ENCODE results near the gene WWTR1.

Gene WWTR1

GRCh38 chr3:149657926-149658743 is at the start of gene WWTR1:
WWTR1 (minus strand) TSS chr3:149658025; CDS start chr3:149657306, 719 bp downstream.
- DNase-seq (ENCODE audit: low spot score) = peak; percentile 88

GRCh38 chr3:149706905-149707304 is 49.1 kb upstream of the WWTR1 start:
- DNase-seq (ENCODE audit: low spot score) = peak; percentile 28

- no peak for DNase-seq (ENCODE audit: low spot score)
These were observed 47.6 kb upstream of the WWTR1 start for GRCh38 chr3:149705416-149705815.

DNA sequence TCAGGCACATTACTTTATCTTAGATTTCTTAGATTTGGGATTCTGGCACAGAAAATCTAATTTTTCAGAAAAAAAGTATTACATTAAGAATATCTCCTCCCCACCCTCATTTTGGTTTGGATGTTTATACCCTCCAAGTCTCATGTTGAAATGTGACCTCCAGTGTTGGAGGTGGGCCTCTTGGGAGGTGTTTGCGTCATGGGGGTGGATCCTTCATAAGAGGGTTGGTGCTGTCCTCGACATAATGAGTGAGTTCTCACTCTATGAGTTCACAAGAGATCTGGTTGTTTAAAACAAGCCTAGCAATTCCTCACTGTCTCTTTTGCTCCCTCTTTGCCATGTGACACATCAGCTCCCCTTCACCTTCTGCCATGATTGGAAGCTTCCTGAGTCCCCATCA is 45.6 kb upstream of the WWTR1 start:
- no peak for DNase-seq (ENCODE audit: low spot score)

- no peak for DNase-seq (ENCODE audit: low spot score)
These were observed 45.0 kb upstream of the WWTR1 start for GRCh38 chr3:149702691-149703441.

DNA sequence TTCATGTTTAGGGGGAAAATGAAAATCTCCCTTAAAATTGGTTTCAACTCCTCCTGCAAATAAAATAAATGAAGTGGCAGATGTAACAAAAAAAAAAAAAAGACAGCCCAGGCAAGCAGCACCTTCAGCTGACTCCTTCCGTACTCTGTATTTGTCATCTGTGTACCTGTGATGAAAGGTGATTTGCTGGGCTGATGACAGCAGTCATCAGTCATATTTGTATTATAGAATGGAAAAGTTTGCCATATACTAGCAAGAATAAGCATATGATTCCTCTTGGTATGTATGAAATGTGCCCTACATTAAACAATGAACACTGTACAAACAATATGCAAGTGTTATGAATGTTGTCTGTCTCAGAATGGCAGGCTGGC is 44.1 kb upstream of the WWTR1 start:
- no peak for DNase-seq (ENCODE audit: low spot score)

DNA sequence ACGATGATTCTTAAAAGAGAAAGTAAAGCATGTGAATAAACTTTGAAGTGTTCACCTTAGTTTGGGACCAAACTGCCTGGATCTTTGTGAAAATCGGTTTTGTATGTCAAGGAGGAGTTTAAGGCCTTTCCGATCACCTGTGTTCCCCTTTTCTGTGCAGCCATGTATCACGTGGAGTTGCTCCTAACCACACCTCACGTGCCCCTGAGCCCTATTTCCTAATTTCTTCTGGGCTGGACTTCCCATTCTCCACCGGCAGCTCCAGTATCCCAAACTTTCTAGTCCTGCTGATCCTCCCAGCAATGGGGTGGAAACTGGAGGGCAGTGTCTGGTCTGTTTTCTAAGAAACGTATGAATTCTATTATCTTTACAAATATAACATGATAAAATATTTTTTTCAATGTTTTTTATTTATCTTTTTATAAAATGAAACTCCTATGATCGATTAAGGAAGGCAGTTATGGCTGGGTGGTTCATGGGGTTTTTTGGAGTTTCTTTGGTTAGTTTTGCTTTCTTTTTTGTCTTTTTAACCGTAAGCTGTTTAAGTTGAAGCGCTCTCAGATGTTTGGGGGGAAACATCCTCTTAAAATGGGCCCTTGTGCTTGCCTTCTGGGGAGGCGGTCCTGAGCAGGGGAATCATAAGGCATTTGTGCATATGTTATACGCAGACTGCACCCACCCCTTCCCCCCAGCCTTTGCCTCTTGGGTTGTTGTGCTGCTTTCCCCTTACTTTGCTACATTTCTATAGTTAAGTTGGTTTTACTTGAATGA is 43.6 kb upstream of the WWTR1 start:
- no peak for DNase-seq (ENCODE audit: low spot score)

GRCh38 chr3:149688122-149688757 is 30.4 kb upstream of the WWTR1 start:
- DNase-seq (ENCODE audit: low spot score) = no peak

- no peak for DNase-seq (ENCODE audit: low spot score)
These were observed 29.2 kb upstream of the WWTR1 start for GRCh38 chr3:149686996-149687395.

- no peak for DNase-seq (ENCODE audit: low spot score)
These were observed 20.6 kb upstream of the WWTR1 start for GRCh38 chr3:149678351-149678950.

DNA sequence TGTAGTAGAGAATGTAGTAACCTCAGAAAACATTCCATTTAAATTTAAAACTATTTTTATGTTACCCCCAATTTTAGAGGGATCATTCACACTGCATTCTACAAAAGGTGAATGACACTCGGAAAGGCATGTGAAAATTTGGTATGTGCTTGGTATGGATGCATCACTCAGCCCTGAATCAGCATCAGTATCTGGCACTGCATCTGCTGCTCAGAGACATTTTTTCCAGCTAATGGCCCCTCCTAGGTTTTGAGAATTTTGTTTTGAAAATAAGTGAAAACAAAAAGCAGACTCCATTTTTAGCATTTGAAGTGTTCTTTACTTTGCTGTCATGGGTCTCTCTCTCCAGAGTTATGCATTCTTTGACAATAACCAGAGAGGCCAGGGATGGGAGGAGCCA is 15.6 kb upstream of the WWTR1 start:
- DNase-seq (ENCODE audit: low spot score) = no peak

GRCh38 chr3:149670742-149671492 is 13.1 kb upstream of the WWTR1 start:
- DNase-seq (ENCODE audit: low spot score) = no peak

DNA sequence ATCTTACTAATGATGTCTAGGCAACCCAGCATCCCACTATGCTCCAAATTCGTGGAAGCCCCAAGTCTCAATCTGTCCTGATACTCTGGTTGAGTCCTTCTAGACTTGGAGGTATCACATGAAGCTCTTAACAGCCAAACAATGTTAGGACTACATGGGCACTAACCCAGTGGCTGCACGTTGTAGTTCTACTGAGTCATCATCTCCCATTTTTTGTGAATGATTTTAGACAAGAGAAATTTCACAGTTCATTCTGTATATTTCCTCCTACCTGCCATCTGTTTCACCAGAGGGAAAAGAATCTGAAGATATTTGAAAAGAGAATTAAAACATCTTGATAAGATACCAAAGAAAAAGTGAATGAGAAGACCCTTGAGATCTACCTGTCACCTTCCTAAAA is 9.8 kb upstream of the WWTR1 start:
- peak; percentile 23 for DNase-seq (ENCODE audit: low spot score)

- no peak for DNase-seq (ENCODE audit: low spot score)
These were observed 6.1 kb upstream of the WWTR1 start for GRCh38 chr3:149663966-149664365.

GRCh38 chr3:149662240-149662887 is 4.5 kb upstream of the WWTR1 start:
- DNase-seq (ENCODE audit: low spot score) = no peak

DNA sequence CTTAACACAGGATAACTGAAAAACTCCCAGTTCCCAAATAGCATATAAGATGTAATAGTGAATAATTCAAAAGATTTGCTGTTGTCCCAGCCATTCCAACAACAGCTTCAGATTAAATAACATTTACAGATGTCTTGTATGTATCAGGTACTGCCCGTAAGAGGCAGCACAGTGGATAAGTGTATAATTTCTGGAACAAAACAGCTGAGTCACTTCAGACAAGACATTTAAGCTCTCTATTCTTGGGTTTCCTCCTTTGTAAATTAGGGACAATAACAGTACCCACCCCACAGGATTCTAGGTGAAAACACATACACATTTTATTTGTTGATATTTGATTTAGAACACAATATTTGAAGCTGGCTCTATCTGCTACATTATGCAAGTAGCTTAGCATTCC is 2.6 kb upstream of the WWTR1 start:
- DNase-seq (ENCODE audit: low spot score) = no peak

DNA sequence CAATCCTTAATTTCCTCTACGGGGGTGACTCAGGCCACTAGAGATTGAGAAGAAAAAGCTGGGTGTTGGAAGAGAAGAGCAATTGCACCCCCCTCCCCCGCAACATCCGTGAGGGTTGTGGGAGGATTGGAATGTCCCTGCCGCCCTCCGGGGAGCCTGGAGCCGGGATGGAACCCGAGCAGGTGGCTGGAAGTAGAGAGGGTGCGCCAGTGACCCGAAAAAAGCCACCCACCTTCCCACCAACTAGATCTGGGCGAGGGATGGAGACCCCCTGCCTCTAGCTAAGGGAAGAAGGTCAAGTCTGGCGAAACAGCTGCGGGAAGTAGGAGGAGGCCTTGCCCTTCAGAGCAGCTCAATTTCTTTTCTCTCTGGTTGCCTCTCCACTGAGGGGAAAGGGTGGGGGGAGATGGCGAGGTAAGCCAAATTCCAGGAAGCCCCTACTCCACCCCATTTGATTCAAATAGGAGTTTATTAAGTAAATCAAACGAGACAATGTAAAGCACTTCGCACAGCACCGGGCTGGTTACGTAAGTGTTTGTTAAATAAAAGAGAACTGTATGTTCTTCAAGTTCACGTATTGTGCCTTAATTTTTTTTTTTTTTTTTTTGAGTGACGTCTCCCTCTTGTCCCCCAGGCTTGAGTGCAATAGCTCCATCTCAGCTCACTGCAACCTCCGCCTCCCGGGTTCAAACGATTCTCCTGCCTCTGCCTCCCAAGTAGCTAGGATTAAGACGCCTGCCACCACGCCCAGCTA is 1.1 kb upstream of the WWTR1 start:
- DNase-seq (ENCODE audit: low spot score) = peak; percentile 13

DNA sequence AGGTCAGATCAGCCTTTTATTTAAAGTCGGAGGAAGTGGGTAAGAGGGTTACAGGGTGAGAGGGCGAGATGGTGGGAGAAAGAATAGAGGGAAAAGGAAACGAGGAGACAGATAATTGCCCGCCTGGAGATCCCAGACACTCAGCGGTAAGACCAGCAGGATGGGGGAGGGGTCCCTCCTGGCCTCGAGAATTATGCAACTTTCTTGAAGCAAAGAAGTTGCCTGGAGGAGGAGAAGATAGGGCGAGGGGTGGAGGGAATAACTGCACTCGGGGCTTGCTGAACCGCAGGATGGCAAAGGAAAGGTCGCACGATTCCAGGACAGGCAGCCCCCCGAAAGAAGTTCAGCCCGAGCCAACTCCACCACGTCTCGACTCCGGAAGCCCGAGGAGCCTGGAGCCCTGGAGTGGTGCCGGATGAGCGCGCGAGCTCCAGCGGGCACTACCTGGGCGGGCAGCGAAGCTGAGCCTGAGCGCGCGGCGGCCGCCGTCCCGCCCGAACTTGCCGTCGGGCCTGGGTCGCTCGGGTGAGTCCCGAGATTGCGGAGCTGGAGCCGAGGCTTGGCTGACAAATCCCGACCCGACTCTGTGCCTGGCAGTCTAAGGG is 402 bp downstream of the WWTR1 start:
- DNase-seq (ENCODE audit: low spot score) = no peak

DNA sequence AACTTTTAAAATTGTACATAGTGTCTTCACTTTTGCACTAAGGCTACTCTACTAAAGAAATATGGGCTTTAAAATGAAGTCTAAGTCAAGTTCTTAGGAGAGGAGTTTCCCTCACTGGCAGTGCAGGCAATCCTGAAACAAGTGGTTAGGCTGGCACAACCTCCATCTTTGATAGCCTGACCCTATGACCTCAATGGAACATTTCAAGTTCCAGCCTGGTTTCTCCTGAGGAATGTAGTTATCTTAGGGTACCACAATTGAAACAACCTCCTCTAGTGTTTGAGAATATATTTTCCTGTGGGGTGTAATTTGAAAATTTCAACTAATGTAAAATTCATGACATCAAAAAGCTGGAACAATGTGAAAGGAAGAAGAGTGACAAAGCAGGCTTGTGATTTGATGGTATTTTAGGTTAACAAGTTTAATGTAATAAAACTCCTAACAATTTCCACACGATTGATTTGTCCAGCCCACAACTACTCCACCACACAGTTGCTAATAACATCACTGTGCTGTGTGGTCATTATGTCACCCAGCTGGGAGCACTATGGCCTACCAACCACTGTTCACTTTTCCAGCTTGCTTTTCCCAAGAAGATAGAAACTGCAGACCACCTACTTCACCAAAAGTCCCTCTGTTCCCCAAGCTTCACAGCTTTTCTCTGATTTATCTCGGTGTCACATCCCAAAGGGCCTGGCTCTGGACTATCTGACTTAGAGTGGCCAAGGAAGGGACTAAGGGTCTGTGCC is 1.8 kb downstream of the WWTR1 start:
- DNase-seq (ENCODE audit: low spot score) = no peak
